Parathyroid adenoma (tissue), 2 donors: ENCODE results near the gene PDZD7.
A peak's percentile ranks its signal among the peaks of the same experiment; 100 is the strongest.

Experiments used
- H2AFZ ChIP-seq: fragments of 300-600 bp; sonication (generic); one replicate; pipeline ENCODE4 v1.7.0; 2017; ENCODE audit warnings: antibody characterized with exemption, mild to moderate bottlenecking
- H3K27ac ChIP-seq: fragments of 300-600 bp; sonication (generic); one replicate; pipeline ENCODE4 v1.7.0; 2017
- H3K27me3 ChIP-seq: fragments of 300-600 bp; sonication (generic); one replicate; pipeline ENCODE4 v1.7.0; 2017; ENCODE audit warnings: low read length; ENCODE audit not compliant: control insufficient read depth, insufficient read depth
- H3K36me3 ChIP-seq: fragments of 300-600 bp; sonication (generic); one replicate; pipeline ENCODE4 v1.7.0; 2017; ENCODE audit warnings: low read length; ENCODE audit not compliant: control insufficient read depth, insufficient read depth
- H3K4me1 ChIP-seq: fragments of 300-600 bp; sonication (generic); one replicate; pipeline ENCODE4 v1.7.0; 2017; ENCODE audit warnings: control low read depth
- H3K4me2 ChIP-seq: fragments of 300-600 bp; sonication (generic); one replicate; pipeline ENCODE4 v1.7.0; 2017; ENCODE audit warnings: low read length
- H3K4me3 ChIP-seq: fragments of 300-600 bp; sonication (generic); one replicate; pipeline ENCODE4 v1.7.0; 2017; ENCODE audit warnings: low read depth, low read length
- H3K79me2 ChIP-seq: fragments of 300-600 bp; sonication (generic); one replicate; pipeline ENCODE4 v1.7.0; 2017; ENCODE audit warnings: control low read depth
- H3K9ac ChIP-seq: fragments of 300-600 bp; sonication (generic); one replicate; pipeline ENCODE4 v1.7.0; 2017; ENCODE audit warnings: mild to moderate bottlenecking
- H3K9me3 ChIP-seq: fragments of 300-600 bp; sonication (generic); one replicate; pipeline ENCODE4 v1.7.0; 2017; ENCODE audit warnings: low read length; ENCODE audit not compliant: control insufficient read depth
- TF ChIP-seq, protein P1 (sequence below): fragments of 300-600 bp; sonication (generic); IDR thresholded peaks from one replicate; pipeline ENCODE4 v1.7.0; 2017; ENCODE audit warnings: antibody characterized with exemption, mild to moderate bottlenecking
- donor health status: primary hyperparathyroidism.

PDZD7 gene

DNA sequence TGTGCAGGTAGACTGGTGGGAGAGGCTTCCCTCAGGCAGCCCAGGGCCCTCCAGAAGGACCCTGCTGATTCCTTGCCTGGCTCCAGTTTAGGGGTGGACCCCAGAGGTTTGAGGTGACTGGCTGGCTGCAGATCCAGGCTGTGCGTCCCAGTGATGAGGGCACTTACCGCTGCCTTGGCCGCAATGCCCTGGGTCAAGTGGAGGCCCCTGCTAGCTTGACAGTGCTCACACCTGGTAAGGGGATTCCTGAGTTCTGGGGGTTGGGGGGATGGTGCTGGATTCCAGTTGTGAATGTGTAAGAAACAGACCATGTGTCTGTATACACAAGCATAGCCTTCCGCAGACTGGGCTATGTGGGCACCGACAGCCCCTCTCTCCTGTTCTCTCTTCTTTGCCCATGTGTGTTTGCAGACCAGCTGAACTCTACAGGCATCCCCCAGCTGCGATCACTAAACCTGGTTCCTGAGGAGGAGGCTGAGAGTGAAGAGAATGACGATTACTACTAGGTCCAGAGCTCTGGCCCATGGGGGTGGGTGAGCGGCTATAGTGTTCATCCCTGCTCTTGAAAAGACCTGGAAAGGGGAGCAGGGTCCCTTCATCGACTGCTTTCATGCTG is 33.6 kb upstream of the PDZD7 start:
- Histone ChIP-seq H3K27ac (no peak overlapping the region), H3K9me3 (no peaks in the 10 kb centered on the region), H3K36me3 (no peaks in the 10 kb centered on the region), H3K4me1 (peaks cover 6% of the 10 kb centered on the region), H2AFZ (no peak overlapping the region), H3K4me3 (no peak overlapping the region), H3K4me2 (no peak overlapping the region), H3K27me3 (no peaks in the 10 kb centered on the region), H3K79me2 (no peaks in the 10 kb centered on the region), H3K9ac (no peak overlapping the region)
- TF ChIP-seq, protein P1, sequence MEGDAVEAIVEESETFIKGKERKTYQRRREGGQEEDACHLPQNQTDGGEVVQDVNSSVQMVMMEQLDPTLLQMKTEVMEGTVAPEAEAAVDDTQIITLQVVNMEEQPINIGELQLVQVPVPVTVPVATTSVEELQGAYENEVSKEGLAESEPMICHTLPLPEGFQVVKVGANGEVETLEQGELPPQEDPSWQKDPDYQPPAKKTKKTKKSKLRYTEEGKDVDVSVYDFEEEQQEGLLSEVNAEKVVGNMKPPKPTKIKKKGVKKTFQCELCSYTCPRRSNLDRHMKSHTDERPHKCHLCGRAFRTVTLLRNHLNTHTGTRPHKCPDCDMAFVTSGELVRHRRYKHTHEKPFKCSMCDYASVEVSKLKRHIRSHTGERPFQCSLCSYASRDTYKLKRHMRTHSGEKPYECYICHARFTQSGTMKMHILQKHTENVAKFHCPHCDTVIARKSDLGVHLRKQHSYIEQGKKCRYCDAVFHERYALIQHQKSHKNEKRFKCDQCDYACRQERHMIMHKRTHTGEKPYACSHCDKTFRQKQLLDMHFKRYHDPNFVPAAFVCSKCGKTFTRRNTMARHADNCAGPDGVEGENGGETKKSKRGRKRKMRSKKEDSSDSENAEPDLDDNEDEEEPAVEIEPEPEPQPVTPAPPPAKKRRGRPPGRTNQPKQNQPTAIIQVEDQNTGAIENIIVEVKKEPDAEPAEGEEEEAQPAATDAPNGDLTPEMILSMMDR = no peak

DNA sequence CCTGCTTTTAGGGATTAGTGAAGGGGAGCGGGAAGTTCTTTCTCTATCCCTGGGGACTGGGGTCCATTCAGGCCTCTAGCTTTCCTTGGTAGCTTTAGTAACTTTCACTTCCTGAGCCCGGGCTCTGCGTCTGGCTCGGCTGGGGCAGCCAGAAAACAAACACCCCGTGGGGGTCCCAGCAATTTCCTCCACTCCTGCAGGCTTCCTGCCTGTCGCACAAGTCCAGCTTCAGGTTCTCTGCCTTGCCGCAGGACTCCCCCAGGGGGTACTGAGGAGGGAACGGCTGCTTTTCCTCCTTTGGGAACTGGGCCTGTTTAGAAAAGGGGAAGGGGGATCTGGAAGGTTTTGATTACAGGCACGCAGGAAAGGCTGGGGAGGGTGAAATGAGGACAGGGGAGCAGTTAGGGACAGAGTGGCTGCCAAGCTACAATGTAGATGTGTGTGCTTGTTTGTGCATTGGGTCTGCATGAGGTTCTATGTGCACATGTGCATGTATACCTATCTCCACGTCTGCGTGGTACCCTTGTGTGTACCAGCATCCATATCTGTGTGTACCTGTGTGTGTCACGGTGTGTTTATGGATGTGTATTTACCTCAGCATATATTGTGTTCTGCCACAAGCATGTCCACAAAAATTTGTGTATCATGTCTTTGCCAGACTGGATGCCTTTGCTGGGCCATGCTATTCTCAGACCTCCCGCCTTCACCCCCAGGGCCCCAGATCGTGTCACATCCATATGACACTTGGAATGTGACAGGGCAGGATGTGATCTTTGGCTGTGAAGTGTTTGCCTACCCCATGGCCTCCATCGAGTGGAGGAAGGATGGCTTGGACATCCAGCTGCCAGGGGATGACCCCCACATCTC is 32.9 kb upstream of the PDZD7 start:
- no peak overlapping the region for H3K4me2 ChIP-seq
- no peak overlapping the region for H3K27ac ChIP-seq
- H3K4me1 ChIP-seq = peaks cover 6% of the 10 kb centered on the region

DNA sequence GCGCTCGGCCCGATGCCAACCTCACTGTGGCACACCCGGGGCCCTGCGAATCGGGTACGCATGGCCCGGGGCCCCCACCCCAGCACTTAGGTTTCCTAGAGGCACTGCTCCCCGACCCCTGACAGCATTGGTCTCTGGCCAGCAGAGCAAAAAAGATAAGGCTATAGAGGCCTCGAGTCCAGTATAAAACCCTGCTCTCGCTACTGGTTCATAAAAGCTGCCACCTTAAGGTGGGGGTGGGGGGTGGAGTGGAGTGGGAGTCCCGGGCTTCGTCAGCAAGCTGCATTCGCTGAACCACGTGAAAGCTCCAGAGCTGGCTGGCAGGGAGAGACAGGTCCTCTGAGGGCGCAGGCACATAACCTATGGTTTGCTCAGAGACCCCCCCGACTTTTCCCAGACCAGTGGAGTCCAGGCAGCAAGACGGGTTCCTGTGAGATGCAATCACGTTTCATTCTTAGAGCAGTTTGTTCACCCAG is 32.2 kb upstream of the PDZD7 start:
- Histone ChIP-seq H3K36me3 (no peaks in the 10 kb centered on the region), H3K79me2 (no peaks in the 10 kb centered on the region), H3K4me3 (no peak overlapping the region), H3K27me3 (no peaks in the 10 kb centered on the region), H3K27ac (no peak overlapping the region), H3K9me3 (no peaks in the 10 kb centered on the region), H3K4me2 (peak overlapping the region; percentile 88), H2AFZ (peak overlapping the region; percentile 85), H3K9ac (no peak overlapping the region), H3K4me1 (peaks cover 6% of the 10 kb centered on the region)
- TF ChIP-seq, protein P1 = no peak

More for the DNA sequence above, 32.9 kb upstream of the PDZD7 start:
- Histone ChIP-seq H3K4me3 (no peak overlapping the region), H3K9me3 (no peaks in the 10 kb centered on the region), H3K79me2 (no peaks in the 10 kb centered on the region), H3K36me3 (no peaks in the 10 kb centered on the region), H2AFZ (no peak overlapping the region), H3K27me3 (no peaks in the 10 kb centered on the region), H3K9ac (no peak overlapping the region)
- TF ChIP-seq, protein P1 = no peak

DNA sequence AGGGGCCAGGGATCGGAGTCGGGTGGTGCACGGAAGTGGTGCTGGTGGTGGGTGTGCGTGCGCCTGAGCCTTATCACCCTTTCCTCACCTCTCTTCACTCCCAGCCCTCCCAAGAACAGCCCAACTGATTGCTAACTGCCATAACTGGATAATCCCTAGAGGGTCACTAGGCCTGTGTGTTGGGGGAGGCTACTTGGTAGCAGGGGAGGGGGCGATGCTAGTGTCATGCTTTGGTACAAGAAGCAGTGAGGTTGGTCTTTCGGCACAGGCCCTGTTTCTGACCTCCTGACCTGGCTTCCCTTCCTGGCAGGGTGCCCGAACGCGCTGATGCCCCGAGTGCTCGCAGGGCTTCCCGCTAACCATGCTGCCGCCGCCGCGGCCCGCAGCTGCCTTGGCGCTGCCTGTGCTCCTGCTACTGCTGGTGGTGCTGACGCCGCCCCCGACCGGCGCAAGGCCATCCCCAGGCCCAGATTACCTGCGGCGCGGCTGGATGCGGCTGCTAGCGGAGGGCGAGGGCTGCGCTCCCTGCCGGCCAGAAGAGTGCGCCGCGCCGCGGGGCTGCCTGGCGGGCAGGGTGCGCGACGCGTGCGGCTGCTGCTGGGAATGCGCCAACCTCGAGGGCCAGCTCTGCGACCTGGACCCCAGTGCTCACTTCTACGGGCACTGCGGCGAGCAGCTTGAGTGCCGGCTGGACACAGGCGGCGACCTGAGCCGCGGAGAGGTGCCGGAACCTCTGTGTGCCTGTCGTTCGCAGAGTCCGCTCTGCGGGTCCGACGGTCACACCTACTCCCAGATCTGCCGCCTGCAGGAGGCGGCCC is 31.5 kb upstream of the PDZD7 start:
- H2AFZ ChIP-seq = peak overlapping the region; percentile 85
- H3K4me3 ChIP-seq = no peak overlapping the region
- no peaks in the 10 kb centered on the region for H3K79me2 ChIP-seq
- no peaks in the 10 kb centered on the region for H3K9me3 ChIP-seq
- no peaks in the 10 kb centered on the region for H3K36me3 ChIP-seq
- H3K27me3 ChIP-seq = no peaks in the 10 kb centered on the region
- H3K9ac ChIP-seq = no peak overlapping the region
- peaks cover 6% of the 10 kb centered on the region for H3K4me1 ChIP-seq
- TF ChIP-seq, protein P1 = peak; percentile 51
- H3K4me2 ChIP-seq = peak overlapping the region; percentile 88
- no peak overlapping the region for H3K27ac ChIP-seq
